Upper lobe of left lung (tissue), 4 donors: ENCODE data around the gene ADISSP.

Experiments used
- POLR2AphosphoS5 ChIP-seq, 2 donors: sonication (generic); formaldehyde crosslinking; IDR thresholded peaks; one replicate each; pipeline ENCODE4 v1.5.1; 2017; ENCODE audit warnings: antibody characterized with exemption in 2 of 2
- TF ChIP-seq, protein P1 (sequence below), 6 experiments: fragments of 450-650 bp in 4 of 6; fragments of 200-600 bp in 2 of 6; sonication (generic) in 2 of 6; IDR thresholded peaks; one replicate each; pipeline ENCODE4 v1.5.1; 2016 to 2019; ENCODE audit warnings: antibody characterized with exemption in 6 of 6

DNA sequence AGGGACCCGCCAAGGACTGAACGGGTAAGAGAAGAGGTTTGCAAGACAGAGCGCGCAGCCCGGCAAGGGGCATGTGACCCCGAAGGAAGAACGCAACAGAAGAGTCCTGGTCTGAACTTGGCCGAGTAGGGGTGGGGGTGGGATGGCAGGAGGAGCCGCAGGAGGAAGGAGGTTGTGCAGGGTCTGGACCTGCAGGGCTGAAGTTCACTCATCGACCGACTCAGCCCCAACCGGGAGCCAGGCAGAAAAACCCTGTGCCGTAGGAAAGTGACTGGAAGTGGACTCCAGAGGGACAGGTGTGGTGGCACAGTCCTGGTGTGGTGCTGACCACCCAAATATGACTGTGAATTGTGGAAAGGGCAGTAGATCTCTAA lies 15.2 kb downstream of the ADISSP start:
- TF ChIP-seq, protein P1, sequence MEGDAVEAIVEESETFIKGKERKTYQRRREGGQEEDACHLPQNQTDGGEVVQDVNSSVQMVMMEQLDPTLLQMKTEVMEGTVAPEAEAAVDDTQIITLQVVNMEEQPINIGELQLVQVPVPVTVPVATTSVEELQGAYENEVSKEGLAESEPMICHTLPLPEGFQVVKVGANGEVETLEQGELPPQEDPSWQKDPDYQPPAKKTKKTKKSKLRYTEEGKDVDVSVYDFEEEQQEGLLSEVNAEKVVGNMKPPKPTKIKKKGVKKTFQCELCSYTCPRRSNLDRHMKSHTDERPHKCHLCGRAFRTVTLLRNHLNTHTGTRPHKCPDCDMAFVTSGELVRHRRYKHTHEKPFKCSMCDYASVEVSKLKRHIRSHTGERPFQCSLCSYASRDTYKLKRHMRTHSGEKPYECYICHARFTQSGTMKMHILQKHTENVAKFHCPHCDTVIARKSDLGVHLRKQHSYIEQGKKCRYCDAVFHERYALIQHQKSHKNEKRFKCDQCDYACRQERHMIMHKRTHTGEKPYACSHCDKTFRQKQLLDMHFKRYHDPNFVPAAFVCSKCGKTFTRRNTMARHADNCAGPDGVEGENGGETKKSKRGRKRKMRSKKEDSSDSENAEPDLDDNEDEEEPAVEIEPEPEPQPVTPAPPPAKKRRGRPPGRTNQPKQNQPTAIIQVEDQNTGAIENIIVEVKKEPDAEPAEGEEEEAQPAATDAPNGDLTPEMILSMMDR (IDR thresholded peaks at IDR 0.05) = no peak
- no peak for TF ChIP-seq POLR2AphosphoS5 (IDR thresholded peaks at IDR 0.05)
